Measurements from ENCODE around the gene PCGF1. TPM values are rescaled to one million over a fixed set of nuclear protein-coding genes. Genes with fewer than 3 reads are reported as not detected.

PCGF1 gene
- total and polyA plus RNA-seq, 2 of the 13 experiments (the other 11 are each of a cell fraction or from before 2014, with no cell fraction given): 20.4 to 22.6 TPM

GRCh38 chr2:74553892-74554819 is 46.7 kb upstream of the PCGF1 start, which contains the start of the genes DOK1 and LOXL3 (continued):
- peak; percentile 77 for TF ChIP-seq ZNF281 (CRISPR knock-in tag; IDR thresholded peaks at IDR 0.05; ENCODE audit: borderline replicate concordance)
- TF ChIP-seq MAZ (IDR thresholded peaks at IDR 0.05; ENCODE audit: borderline replicate concordance, low read depth, low read length): 0 out of 2 replicates have a peak, but pooled peaks have one; percentile 18
- TF ChIP-seq MAZ (CRISPR knock-in tag; IDR thresholded peaks at IDR 0.05; ENCODE audit: low read depth): no peak
- no peak for TF ChIP-seq REL (CRISPR knock-in tag; conservative IDR thresholded peaks at IDR 0.05)
- peak; percentile 67 for TF ChIP-seq ZNF263 (CRISPR knock-in tag; IDR thresholded peaks at IDR 0.05)
- TF ChIP-seq CC2D1A (CRISPR knock-in tag; IDR thresholded peaks at IDR 0.05): no peak
- TF ChIP-seq EED (CRISPR knock-in tag; IDR thresholded peaks at IDR 0.05): 0 out of 2 replicates have a peak, but pooled peaks have one; percentile 28
- no peak for TF ChIP-seq ZNF674 (CRISPR knock-in tag; IDR thresholded peaks at IDR 0.05; ENCODE audit: low read depth)
- no peak for TF ChIP-seq ZNF101 (CRISPR knock-in tag; IDR thresholded peaks at IDR 0.05; ENCODE audit: borderline replicate concordance, low read depth)
- 0 out of 2 replicates have a peak, but pooled peaks have one; percentile 34 for TF ChIP-seq NPAS2 (CRISPR knock-in tag; IDR thresholded peaks at IDR 0.05; ENCODE audit: borderline replicate concordance)
- TF ChIP-seq ZNF598 (CRISPR knock-in tag; IDR thresholded peaks at IDR 0.05; ENCODE audit: borderline replicate concordance): no peak
- TF ChIP-seq CEBPB (IDR thresholded peaks at IDR 0.05; ENCODE audit: borderline replicate concordance, low read depth, low read length): no peak
- 0 out of 2 replicates have a peak, but pooled peaks have one; percentile 19 for TF ChIP-seq THAP11 (CRISPR knock-in tag; IDR thresholded peaks at IDR 0.05)
- TF ChIP-seq ZSCAN5A (CRISPR knock-in tag; IDR thresholded peaks at IDR 0.05; ENCODE audit: borderline replicate concordance): no peak
- TF ChIP-seq NFKB2 (CRISPR knock-in tag; IDR thresholded peaks at IDR 0.05; ENCODE audit: borderline replicate concordance): no peak; the same call in 1 of the 2 replicates
- TF ChIP-seq ZFP62 (CRISPR knock-in tag; IDR thresholded peaks at IDR 0.05): no peak
- TF ChIP-seq ZNF362 (CRISPR knock-in tag; IDR thresholded peaks at IDR 0.05; ENCODE audit: borderline replicate concordance): peak; percentile 16
- TF ChIP-seq HOXA3 (CRISPR knock-in tag; IDR thresholded peaks at IDR 0.05): peak; percentile 99
- TF ChIP-seq ZNF879 (CRISPR knock-in tag; IDR thresholded peaks at IDR 0.05): no peak
- no peak for TF ChIP-seq GRHL1 (CRISPR knock-in tag; conservative IDR thresholded peaks at IDR 0.05)
- TF ChIP-seq SIN3A (IDR thresholded peaks at IDR 0.05; ENCODE audit: borderline replicate concordance, low read depth, low read length): peak; percentile 34; the same call in 1 of the 2 replicates
- TF ChIP-seq ZNF543 (CRISPR knock-in tag; IDR thresholded peaks at IDR 0.05): peak; percentile 26; the same call in 1 of the 2 replicates
